DMS153 (cell line): ENCODE measurements around the gene SLC1A4.
"Not testable (repeated sequence)": the region's sequence is repeated elsewhere in the genome, so short reads cannot be mapped to it uniquely, and the experiment has no call there.

Experiments used
- DNase-seq: peaks from one replicate; lab custom pipeline; 2025; lab: John Stamatoyannopoulos, UW

The SLC1A4 gene

DNA sequence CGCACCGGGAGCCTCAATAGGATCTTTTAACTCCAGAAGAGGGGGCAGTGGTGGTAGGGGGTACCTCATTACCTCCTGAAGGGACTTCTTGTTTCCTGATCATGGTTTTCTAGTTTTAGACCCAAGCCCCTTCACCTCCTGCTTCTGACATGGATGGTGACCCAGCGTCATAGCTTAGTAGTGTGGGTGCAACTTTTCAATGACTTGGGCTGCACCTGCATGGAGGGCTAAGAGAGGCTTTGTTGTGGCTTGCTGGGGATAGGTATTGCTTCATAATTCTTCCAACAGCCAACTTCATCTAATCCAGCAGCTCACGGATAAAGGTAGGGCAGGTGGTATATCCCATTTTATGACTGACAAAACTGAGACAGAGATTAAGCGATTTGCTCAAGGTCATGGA lies 3.0 kb downstream of the SLC1A4 start:
- DNase-seq = no peak

GRCh38 chr2:64992990-64993389 lies 3.8 kb downstream of the SLC1A4 start:
- no peak for DNase-seq

DNA sequence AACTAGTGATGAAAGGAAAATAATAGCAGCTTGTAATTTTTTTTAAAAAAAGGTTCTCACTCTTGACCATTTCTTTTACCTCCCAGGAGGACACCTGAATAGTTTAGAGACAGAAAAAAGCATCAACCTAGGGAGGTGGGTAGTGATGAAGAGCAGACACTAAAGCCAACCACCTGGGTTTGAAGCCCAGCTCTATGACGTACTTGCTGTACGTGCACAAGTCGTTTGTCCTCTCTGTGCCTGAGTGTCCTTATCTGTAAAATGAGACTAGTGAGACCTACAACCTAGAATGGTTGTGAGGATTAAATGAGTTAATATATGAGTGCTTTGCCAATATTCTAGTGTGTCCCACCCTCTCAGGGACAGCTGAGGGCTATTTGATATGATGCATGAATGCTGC lies 5.8 kb downstream of the SLC1A4 start:
- DNase-seq = no peak

DNA sequence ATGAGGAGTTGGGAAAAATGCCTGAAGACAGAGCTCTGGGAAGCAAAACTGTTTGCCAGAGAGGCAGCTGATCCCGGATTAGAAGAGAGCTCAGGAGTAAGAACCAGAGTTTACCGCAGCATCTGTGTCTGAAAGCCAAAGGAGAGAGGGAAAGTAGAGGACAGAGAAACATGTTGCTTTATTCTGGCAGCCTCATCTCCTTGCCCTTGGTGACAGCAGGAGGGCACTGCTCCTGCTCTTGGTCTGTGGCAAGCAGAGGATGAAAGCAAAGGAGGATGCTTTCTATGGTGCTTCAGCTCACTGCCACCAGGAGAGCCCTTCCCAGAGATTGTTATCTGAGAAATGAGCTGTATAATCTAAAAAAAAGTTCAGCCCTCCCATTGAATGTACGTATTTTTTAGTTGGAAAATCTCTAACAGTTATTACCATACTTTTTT lies 7.7 kb downstream of the SLC1A4 start:
- no peak for DNase-seq

- DNase-seq = no peak
Observed at GRCh38 chr2:64998658-64999061, 9.5 kb downstream of the SLC1A4 start.

DNA sequence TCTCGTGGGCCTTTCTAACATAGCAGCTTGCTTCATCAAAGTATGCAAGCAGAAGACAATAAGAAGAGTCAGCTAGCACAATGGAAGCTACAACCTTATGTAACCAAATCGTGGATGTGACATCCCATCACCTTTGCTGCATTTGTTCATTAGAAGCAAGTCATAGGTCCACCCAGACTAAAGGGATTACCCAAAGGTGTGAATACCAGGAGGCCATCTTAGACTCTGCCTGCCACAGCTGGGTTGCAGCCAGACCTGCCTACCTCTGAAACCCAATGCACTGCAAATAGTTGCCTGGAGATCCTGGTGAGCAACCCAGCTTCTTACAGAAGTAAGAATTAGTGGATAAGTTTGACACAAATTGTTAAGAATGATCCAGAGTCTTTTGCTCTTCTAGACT lies 10.6 kb downstream of the SLC1A4 start:
- no peak for DNase-seq

DNA sequence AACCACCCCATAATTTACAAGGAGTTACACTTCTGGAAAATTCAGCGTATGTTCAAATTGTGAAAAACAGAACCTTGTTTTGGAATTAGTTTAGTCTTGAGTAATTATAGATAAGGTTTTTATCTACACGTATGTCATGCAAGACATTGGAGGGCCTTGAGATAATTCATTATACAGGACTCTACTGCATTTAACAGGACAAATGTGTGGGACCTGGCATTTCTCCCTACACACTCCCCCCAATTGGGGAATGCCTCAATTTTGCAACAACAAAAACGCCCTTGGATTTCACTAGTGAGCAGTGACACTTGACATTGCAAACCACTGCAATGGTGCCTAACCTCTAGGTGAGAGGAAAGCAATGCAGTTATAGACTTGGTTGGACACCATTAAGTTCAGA lies 11.4 kb downstream of the SLC1A4 start:
- DNase-seq = no peak

DNA sequence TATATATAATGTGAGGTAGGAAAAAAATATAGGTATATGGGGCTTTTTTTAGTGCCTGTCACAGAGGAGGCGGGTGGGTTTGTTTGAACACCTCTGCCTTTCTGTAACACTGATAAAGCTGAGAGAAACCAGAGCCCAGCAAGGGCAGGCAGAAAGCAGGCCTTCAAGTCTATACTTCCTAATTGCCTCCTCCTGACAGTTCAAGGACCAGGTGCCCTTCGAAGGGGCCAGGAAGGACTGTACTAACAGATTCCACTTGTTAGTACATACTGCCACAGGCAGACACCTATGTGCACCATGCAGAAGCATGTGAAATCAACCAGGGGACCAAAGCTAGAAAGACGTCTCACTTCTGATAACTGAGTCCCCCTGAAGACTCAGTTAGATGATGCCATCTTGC lies 13.8 kb downstream of the SLC1A4 start:
- no peak for DNase-seq

DNA sequence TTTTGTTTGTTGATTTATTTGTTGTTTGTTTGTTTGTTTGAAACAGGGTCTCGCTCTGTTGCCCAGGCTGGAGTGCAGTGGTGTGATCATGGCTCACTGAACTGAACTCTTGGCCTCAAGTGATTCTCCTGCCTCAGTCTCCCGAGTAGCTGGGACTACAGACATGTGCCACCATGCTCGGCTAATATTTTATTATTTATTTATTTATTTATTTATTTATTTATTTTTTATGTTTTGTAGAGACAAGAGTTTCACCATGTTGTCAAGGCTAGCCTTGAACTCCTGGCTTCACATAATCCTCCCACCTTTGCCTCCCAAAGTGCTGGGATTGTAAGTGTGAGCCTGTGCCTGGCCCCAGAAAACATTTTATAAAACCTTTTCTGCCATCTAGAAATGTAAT lies 15.0 kb downstream of the SLC1A4 start:
- not testable (repeated sequence) for DNase-seq

DNA sequence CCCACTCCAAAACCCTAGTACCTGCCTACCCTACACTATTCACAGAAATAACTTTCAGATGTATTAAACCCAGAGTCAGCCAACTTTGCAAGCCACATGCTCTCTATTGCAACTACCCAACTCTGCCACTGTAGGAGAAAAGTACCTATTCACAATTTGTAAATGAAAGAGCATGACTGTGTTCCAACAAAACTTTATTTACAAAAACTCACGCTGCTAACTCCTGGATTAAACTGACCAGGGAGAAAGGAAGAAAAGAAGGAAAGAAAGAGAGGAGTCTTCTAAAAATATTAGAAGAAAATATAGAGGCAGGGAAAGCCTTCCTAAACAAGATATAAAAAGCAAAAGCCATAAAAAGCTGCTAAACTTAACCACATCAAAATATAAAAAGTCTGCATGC lies 24.6 kb downstream of the SLC1A4 start:
- no peak for DNase-seq

DNA sequence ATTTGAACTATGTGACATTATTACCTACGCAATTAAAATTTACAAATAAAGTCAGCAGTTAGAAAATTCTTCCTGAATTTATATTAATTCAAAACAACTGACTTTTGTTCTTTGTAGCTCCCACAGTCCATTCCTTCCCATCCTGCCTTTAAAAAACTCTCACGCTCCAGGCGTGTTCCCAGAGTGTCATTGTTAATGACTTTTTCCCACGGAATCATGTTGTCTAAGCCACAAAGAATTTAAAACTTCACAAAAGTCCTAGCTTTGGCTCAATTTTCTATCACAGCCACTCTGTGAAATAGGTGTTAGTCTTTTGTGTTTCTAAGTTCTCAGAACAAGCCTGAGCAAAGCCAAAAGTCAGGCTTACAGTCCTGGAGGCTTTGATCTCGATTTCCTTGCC lies 26.5 kb downstream of the SLC1A4 start:
- DNase-seq = no peak

GRCh38 chr2:65016789-65017188 lies 27.6 kb downstream of the SLC1A4 start:
- DNase-seq = no peak

GRCh38 chr2:65017335-65017734 lies 28.1 kb downstream of the SLC1A4 start:
- DNase-seq = no peak

GRCh38 chr2:65018141-65018582 lies 29.0 kb downstream of the SLC1A4 start:
- DNase-seq = no peak

DNA sequence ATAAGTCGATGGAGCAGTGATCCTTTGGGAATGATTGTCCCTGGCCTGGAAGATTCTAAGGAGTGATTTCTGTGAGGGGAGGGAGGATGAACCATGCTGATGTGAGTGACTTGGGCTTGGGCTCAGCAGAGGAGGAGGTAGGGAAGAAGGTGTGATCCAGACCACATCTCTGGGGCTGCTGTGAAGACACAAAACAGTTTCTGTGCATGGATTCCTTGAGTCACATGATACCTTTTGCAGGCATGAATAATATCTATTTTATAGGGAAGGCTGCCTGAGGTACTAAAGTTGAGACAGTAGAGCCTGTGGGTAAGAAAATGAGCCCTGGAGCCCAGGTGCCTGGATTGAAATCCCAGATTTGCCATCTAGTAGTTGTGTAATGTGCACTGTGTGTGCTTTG lies 29.8 kb downstream of the SLC1A4 start:
- no peak for DNase-seq

DNA sequence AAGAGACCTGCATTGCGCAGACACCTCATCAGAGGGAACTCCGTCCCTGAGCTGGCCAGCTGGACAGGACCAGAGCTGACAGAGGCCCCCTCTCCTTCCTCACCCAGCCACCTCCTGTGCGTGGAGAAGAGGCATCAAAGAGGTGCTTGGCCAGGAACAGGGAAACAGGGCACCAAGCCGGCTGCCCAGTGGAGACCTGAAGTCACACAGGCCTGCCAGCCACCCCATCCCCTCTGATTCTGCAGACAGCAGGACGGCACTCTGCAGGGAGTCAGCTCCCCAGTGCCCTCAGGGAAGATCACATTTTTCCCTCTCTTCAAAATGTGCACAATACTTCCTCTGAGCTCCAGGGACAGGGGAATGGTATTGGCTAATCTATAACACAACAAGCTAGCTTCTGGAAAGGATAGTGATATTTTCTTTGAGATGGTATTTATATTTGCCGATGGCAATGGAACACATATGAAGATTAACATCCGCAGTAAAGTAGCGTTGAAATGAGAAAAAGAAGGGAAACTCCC lies 30.5 kb downstream of the SLC1A4 start:
- no peak for DNase-seq

DNA sequence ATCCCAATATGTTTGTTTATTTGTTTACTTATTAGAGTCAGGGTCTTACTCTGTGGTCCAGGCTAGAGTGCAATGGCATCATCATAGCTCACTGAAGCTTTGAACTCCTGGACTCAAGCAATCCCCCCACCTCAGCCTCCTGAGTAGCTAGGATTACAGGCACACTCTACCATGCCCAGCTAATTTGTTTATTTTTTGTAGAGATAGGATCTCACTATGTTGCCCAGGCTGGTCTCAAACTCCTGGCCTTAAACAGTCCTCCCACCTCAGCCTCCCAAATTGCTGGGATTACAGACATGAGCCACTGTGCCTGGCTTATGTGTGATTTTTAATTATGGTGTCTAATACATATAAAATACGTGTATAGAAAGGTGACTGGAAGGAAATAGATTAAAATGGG lies 31.1 kb downstream of the SLC1A4 start:
- DNase-seq = not testable (repeated sequence)

- no peak for DNase-seq
Observed at GRCh38 chr2:65020943-65021528, 31.8 kb downstream of the SLC1A4 start.

- no peak for DNase-seq
Observed at GRCh38 chr2:65021709-65022108, 32.5 kb downstream of the SLC1A4 start.

GRCh38 chr2:65022189-65022588 lies 33.0 kb downstream of the SLC1A4 start:
- DNase-seq = no peak

DNA sequence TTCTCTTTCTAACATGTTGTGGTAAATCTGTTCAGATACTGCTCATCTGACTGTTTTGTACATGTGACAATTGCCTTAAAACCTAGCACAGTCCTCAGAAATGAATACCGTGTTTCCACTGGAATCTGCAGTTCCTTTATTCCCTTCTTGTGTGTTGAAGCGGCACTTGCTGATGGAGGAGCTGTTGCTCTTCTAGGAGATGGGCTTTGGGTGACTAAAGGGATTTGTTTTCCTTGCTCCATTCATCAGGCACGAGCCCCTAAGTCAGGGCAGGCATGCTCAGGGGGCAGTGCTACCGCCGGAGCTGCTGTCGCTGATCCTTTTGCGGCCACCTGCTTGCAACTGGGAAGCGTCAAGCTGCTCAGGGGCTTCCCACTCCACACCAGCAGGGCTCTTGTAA lies 34.5 kb downstream of the SLC1A4 start:
- DNase-seq = no peak

DNA sequence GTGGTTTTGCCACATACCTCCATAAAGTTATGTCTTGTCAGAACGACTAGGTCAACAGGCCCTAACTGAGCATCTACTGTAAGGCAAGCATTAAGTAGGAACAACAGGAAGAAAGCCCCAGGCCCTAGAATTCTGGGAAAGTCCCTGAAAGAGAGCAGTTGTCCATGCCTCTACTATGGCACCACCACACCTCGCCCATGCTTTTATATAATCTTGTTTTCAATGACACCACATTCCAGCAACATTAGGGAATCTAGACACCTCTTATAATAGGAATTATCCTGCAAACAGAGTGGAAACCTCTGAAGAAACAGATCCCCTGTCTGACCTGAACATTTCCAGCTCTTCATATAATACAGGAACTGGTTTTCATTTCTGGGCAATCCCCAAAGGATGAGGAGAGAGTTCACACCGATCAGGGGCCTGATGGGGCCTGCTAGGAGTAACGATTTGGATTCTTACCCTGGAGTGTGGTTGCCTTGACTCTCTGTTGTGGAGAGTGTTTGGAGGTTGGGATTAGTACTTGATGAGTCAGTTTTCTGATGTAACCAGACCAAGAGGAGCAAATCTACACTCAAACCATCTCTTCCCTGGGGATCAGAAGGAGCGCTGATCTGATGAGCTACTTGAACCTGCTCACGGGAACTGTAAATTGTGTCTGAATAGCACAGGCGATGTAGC lies 35.1 kb downstream of the SLC1A4 start:
- DNase-seq = no peak

DNA sequence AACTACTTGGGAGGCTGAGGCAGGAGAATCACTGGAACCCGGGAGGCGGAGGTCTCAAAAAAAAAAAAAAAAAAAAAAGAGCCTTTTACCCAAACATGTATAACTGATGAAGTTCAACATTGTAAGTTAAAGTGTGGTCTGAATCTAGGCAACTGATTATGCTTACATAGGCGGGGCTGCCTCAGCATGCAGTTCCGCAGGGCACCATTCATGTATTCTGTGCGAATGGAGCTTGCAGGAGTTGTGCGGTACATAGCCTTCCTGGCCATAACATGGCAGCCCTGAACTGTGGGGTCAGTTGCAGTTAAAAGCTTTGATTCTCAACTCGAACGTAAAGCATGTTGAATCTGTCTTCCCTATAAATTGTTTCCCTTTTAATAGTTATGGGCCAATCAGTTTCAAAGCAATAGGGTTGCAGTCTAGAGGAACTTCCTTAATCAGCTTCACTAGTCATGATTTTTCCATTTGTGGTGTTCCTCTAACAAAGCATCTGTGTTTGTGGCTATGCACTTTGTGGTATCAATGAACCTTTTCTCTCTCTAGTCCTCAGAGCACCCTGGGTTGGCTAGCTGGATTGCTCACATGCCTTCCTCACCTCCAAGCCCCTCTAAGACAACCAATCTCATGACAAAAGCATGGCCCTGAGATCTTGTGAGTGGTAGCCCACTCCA lies 36.4 kb downstream of the SLC1A4 start:
- DNase-seq = no peak
